Measurements from ENCODE around the gene NFATC1. TPM values are rescaled to one million over a fixed set of nuclear protein-coding genes. Genes with fewer than 3 reads are reported as not detected.

NFATC1 gene
- total RNA-seq, 1 donor from 2014 or later = 18.3 TPM

DNA sequence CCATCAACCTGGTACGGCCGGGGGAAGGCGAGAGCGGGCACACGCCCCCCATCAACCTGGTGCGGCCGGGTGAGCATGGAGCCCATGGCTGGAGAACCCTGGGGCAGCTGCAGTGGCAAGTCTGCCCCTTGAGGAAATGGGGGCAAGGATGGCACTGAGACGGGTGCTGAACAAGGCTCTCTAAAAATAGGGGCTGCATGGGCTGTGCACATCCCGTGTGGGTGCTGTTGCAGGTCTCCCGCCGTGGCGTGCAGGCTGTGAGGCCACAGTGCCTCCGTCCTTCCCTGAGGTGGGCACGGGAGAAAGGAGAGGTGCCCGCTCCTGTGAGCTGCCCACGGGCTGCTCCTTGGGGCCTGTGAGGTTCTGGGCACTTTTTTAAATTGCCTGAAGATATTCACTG, 99.2 kb downstream of the NFATC1 start:
- DNase-seq = no peak
- TF ChIP-seq, protein P1, sequence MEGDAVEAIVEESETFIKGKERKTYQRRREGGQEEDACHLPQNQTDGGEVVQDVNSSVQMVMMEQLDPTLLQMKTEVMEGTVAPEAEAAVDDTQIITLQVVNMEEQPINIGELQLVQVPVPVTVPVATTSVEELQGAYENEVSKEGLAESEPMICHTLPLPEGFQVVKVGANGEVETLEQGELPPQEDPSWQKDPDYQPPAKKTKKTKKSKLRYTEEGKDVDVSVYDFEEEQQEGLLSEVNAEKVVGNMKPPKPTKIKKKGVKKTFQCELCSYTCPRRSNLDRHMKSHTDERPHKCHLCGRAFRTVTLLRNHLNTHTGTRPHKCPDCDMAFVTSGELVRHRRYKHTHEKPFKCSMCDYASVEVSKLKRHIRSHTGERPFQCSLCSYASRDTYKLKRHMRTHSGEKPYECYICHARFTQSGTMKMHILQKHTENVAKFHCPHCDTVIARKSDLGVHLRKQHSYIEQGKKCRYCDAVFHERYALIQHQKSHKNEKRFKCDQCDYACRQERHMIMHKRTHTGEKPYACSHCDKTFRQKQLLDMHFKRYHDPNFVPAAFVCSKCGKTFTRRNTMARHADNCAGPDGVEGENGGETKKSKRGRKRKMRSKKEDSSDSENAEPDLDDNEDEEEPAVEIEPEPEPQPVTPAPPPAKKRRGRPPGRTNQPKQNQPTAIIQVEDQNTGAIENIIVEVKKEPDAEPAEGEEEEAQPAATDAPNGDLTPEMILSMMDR (IDR thresholded peaks at IDR 0.05; ENCODE audit: borderline replicate concordance) = no peak

DNA sequence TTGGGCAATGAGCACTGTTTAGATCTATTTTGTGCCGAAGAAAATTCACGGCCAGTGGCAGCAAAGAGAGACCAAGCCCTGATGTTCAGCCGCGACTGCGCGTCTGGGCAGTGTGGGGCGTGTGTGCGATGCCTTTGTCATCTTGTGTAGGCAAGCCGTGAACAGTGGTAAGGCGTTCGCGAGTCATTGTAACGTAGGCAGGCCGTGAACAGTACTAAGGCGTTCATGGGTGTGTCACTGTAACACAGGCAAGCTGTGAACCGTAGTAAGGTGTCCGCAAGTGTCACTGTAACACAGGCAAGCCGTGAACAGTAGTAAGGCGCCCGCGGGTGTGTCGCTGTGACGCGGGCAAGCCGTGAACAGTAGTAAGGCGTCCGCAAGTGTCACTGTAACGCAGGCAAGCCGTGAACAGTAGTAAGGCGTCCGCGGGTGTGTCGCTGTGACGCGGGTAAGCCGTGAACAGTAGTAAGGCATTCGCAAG, 99.9 kb downstream of the NFATC1 start:
- intact Hi-C loops (cut with micrococcal nuclease) = no loop called here
- TF ChIP-seq, protein P1 (IDR thresholded peaks at IDR 0.05; ENCODE audit: borderline replicate concordance) = no peak
- Histone ChIP-seq H3K27me3 (ENCODE audit: low read depth) (no peaks in the 10 kb centered on the region), H3K9me3 (replicated peaks) (peaks cover 26% of the 10 kb centered on the region), H3K36me3 (peaks cover 14% of the 10 kb centered on the region), H3K27ac (replicated peaks) (no peak overlapping the region), H3K4me1 (peaks cover 17% of the 10 kb centered on the region), H3K4me3 (no peak overlapping the region)
- DNase-seq = peak; percentile 7

More for the DNA sequence above, 99.2 kb downstream of the NFATC1 start:
- Histone ChIP-seq H3K4me1 (peaks cover 17% of the 10 kb centered on the region), H3K9me3 (replicated peaks) (peaks cover 21% of the 10 kb centered on the region), H3K4me3 (no peak overlapping the region), H3K27ac (replicated peaks) (no peak overlapping the region), H3K36me3 (peaks cover 14% of the 10 kb centered on the region), H3K27me3 (ENCODE audit: low read depth) (no peaks in the 10 kb centered on the region)
- intact Hi-C loops (cut with micrococcal nuclease) = no loop called here

DNA sequence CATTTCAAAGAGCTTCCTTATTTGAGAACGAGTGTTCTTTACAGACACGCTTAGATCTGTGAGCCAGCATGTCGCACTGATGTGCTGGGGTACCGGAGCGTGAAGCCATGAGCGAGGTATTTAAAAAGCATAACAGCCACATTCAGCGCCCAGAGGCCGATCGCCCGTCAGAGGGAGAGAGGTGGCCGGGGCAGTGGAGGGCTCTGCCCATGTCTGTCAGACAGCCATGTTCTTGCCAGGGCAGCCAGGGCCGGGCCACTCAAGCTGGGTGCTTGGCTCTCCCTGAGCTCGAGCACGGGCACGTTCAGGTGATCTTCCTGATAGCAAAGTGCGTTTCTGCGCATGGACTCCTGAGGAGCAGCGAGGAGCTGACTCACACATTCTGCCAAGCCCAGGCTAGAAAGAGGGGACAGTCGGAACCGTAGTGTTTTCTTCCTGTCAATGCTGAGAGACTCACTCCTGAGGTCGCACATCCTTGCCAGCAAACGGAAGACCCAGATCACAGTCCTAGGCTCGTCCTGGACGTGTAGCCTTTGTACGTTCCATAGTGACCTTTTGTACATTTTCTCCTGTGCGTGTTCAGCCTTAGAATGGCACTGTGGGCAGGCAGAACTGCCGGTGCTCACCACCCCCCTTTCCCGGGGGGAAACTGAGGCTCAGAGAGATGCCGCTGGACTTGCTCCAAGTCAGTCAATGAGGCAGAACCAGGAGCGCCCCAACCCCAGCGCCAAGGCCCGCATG, 100.7 kb downstream of the NFATC1 start:
- Histone ChIP-seq H3K9me3 (replicated peaks) (peaks cover 26% of the 10 kb centered on the region), H3K36me3 (peaks cover 14% of the 10 kb centered on the region), H3K27ac (replicated peaks) (peak overlapping the region; percentile 34), H3K4me1 (peaks cover 17% of the 10 kb centered on the region), H3K27me3 (ENCODE audit: low read depth) (no peaks in the 10 kb centered on the region), H3K4me3 (no peak overlapping the region)
- peak; percentile 13 for DNase-seq
- TF ChIP-seq, protein P1 (IDR thresholded peaks at IDR 0.05; ENCODE audit: borderline replicate concordance) = no peak
- intact Hi-C loops (cut with micrococcal nuclease) = no loop called here

DNA sequence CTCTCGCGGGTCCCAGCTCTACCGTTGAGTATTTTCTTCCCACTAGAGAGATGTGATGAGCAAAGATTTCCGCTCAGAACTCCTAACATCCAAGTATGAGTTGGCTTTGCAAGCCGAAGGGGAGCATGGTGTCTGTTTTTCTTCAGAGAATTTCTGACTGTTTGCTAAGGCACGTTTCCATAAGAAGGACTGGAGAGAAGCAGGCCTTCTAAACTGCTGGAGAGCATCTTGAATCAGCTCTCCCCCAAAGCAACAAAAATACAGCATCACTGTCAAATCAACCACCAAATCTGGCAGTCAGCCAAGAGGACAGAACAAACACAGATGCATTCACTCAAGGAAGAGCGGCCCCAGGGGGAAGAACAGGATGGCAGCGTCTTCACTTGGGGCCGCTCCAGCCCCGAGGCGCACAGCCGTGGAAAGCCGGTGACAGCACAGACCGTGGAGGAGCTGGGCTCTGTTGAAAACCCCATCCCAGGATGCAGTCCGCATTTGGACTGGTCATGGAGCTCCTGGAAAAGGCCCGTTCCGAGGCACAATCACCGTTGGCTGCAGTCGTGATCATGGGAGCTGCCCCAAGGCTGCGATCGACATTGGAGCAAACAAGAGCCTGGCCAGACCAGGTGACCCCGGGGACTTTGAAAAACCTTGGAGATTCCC, 101.4 kb downstream of the NFATC1 start:
- no peaks in the 10 kb centered on the region for H3K27me3 ChIP-seq (ENCODE audit: low read depth)
- H3K4me3 ChIP-seq = no peak overlapping the region
- TF ChIP-seq, protein P1 (IDR thresholded peaks at IDR 0.05; ENCODE audit: borderline replicate concordance) = no peak
- peaks cover 14% of the 10 kb centered on the region for H3K36me3 ChIP-seq
- intact Hi-C loops (cut with micrococcal nuclease) = no loop called here
- peaks cover 17% of the 10 kb centered on the region for H3K4me1 ChIP-seq
- H3K27ac ChIP-seq (replicated peaks) = peak overlapping the region; percentile 34
- H3K9me3 ChIP-seq (replicated peaks) = peaks cover 26% of the 10 kb centered on the region
- DNase-seq = peak; percentile 29

DNA sequence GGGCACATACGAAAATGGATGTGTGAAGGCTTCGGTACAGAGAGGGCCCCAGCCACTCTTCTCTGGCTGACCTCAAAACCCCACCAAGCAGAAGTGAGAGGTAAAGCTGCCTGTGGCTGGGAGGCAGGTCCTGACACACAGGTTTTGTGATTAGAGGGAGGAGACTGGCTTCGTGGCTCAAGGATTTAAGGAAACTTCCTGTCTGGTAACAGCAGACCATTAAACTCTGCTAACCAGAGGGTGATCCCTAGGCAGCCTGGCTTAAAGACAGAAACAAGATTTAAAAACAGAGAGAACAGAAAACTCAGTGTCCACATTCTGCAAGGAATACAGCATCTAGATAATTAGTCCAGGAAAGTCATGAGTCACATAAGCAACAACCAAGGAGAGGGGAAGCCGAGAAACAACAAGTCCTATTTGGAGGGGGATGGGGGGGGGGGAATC, 101.9 kb downstream of the NFATC1 start:
- TF ChIP-seq, protein P1 (IDR thresholded peaks at IDR 0.05; ENCODE audit: borderline replicate concordance) = no peak
- Histone ChIP-seq H3K27ac (replicated peaks) (peak overlapping the region; percentile 34), H3K4me3 (no peak overlapping the region), H3K36me3 (peaks cover 14% of the 10 kb centered on the region), H3K9me3 (replicated peaks) (peaks cover 26% of the 10 kb centered on the region), H3K27me3 (ENCODE audit: low read depth) (no peaks in the 10 kb centered on the region), H3K4me1 (peaks cover 17% of the 10 kb centered on the region)
- intact Hi-C loops (cut with micrococcal nuclease) = no loop called here
- no peak for DNase-seq

All from left ventricle myocardium inferior (tissue), 1 donor.